Neutrophil (primary cell): ENCODE results near the gene CREB5.
"Not testable (repeated sequence)": the region's sequence is repeated elsewhere in the genome, so short reads cannot be mapped to it uniquely, and the experiment has no call there.

Source experiments
- H3K27ac ChIP-seq: fragments of 200-600 bp; sonication (generic); 2 replicates; pipeline ENCODE4 v1.5.1; 2016; ENCODE audit warnings: mild to moderate bottlenecking, moderate library complexity
- H3K27me3 ChIP-seq: fragments of 200-600 bp; sonication (generic); 2 replicates; pipeline ENCODE4 v1.6.0; 2016; ENCODE audit warnings: mild to moderate bottlenecking
- H3K36me3 ChIP-seq: fragments of 200-600 bp; sonication (generic); 2 replicates; pipeline ENCODE4 v1.5.1; 2017
- H3K4me1 ChIP-seq, 2 experiments: fragments of 200-600 bp in 1 of 2; sonication (generic) in 1 of 2; 1 replicate in 1 of 2; 2 replicates in 1 of 2; pipeline versions ENCODE4 v1.5.1 to v1.6.1; 2013 to 2016; ENCODE audit warnings: low read depth in 1 of 2, low read length in 1 of 2, mild to moderate bottlenecking in 1 of 2, moderate library complexity in 1 of 2; ENCODE audit not compliant: control insufficient read depth in 1 of 2, insufficient read depth in 1 of 2
- H3K4me3 ChIP-seq, 2 experiments: fragments of 200-600 bp in 1 of 2; sonication (generic) in 1 of 2; 1 replicate in 1 of 2; 2 replicates in 1 of 2; pipeline ENCODE4 v1.5.1; 2013 to 2016; ENCODE audit warnings: low read depth in 1 of 2, low read length in 1 of 2, mild to moderate bottlenecking in 1 of 2, moderate library complexity in 1 of 2
- H3K9me3 ChIP-seq: fragments of 200-600 bp; sonication (generic); 2 replicates; pipeline ENCODE4 v1.5.1; 2016
- CTCF ChIP-seq: fragments of 200-600 bp; sonication (generic); IDR thresholded peaks from 2 replicates; pipeline ENCODE4 v1.5.1; 2016; ENCODE audit warnings: antibody characterized with exemption

The CREB5 gene

DNA sequence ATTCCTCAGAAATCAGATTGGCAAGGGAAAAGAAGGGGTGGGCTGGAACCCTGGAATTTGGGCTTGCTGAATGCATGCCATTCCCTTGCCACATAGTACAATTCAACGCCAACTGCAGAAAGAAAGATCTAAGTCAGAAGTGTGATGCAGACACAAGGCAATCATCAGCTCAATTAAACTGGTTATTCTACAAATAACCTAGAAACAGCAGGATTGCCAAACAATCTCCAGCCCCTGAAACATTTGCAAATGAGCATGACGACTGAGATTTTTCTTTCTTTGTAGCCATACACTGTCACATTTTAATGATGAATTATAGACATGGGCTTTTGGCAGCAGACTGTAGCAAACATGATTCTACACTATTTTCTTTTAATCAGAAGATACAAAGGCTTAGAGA, 16.5 kb upstream of the CREB5 start:
- TF ChIP-seq CTCF = no peak
- Histone ChIP-seq H3K4me3 (no peak overlapping the region), H3K27me3 (peaks cover 51% of the 10 kb centered on the region)

DNA sequence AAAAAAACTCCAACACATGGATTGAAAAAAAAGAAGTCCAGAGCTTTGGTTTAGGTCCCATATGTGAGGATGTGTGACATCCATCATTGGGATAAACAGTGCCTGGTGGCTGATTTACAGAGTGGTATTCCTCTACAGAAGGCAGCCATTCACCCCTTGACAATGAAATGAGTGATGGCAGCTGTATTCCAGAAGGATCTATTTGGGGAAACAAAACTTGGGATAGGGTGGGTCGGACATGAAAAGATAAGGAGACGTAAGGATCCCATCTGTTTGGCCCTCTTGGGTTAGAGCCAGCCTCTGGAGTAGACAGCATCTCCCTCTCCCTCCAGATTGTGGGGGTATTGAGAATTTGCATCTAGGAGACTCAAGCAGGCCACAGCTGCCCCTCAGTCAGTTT, 15.2 kb upstream of the CREB5 start:
- H3K4me1 ChIP-seq = no peaks in the 10 kb centered on the region
- no peak overlapping the region for H3K4me3 ChIP-seq
- no peak for TF ChIP-seq CTCF
- H3K27ac ChIP-seq = no peak overlapping the region
- H3K36me3 ChIP-seq = no peaks in the 10 kb centered on the region
- no peaks in the 10 kb centered on the region for H3K9me3 ChIP-seq
- H3K27me3 ChIP-seq = peaks cover 44% of the 10 kb centered on the region

More for the DNA sequence above, 16.5 kb upstream of the CREB5 start:
- H3K9me3 ChIP-seq = no peaks in the 10 kb centered on the region
- H3K27ac ChIP-seq = no peak overlapping the region
- H3K36me3 ChIP-seq = no peaks in the 10 kb centered on the region
- H3K4me1 ChIP-seq = no peaks in the 10 kb centered on the region

- H3K9me3 ChIP-seq = no peaks in the 10 kb centered on the region
- no peak overlapping the region for H3K4me3 ChIP-seq
- no peak for TF ChIP-seq CTCF
- H3K36me3 ChIP-seq = no peaks in the 10 kb centered on the region
- no peak overlapping the region for H3K27ac ChIP-seq
- H3K27me3 ChIP-seq = peaks cover 48% of the 10 kb centered on the region
- H3K4me1 ChIP-seq = no peaks in the 10 kb centered on the region
Measured at GRCh38 chr7:28400838-28401360, 11.4 kb upstream of the CREB5 start.

- not testable (repeated sequence) for H3K36me3 ChIP-seq, H3K9me3 ChIP-seq, H3K4me3 ChIP-seq, H3K27ac ChIP-seq, H3K4me1 ChIP-seq
- peaks cover 51% of the 10 kb centered on the region for H3K27me3 ChIP-seq
Measured at GRCh38 chr7:28401567-28401966, 10.8 kb upstream of the CREB5 start.

- H3K36me3 ChIP-seq = no peaks in the 10 kb centered on the region
- TF ChIP-seq CTCF = no peak
- H3K9me3 ChIP-seq = no peaks in the 10 kb centered on the region
- no peak overlapping the region for H3K27ac ChIP-seq
- H3K4me3 ChIP-seq = no peak overlapping the region
- peaks cover 75% of the 10 kb centered on the region for H3K27me3 ChIP-seq
- H3K4me1 ChIP-seq = peaks cover 12 to 15% of the 10 kb centered on the region in 2 experiments
Measured at GRCh38 chr7:28405662-28406061, 6.7 kb upstream of the CREB5 start.

- no peaks in the 10 kb centered on the region for H3K36me3 ChIP-seq
- peaks cover 80% of the 10 kb centered on the region for H3K27me3 ChIP-seq
- H3K27ac ChIP-seq = no peak overlapping the region
- no peak overlapping the region for H3K4me3 ChIP-seq
- TF ChIP-seq CTCF = no peak
- no peaks in the 10 kb centered on the region for H3K9me3 ChIP-seq
- peaks cover 17 to 20% of the 10 kb centered on the region in 2 experiments for H3K4me1 ChIP-seq
Measured at GRCh38 chr7:28406192-28406591, 6.1 kb upstream of the CREB5 start.
